Measurements from ENCODE around the gene CCDC117. TPM values are rescaled to one million over a fixed set of nuclear protein-coding genes. Genes with fewer than 3 reads are reported as not detected.

Gene CCDC117
- polyA plus RNA-seq, 4 donors: 7.8 to 33.4 (median 9.4) TPM

DNA sequence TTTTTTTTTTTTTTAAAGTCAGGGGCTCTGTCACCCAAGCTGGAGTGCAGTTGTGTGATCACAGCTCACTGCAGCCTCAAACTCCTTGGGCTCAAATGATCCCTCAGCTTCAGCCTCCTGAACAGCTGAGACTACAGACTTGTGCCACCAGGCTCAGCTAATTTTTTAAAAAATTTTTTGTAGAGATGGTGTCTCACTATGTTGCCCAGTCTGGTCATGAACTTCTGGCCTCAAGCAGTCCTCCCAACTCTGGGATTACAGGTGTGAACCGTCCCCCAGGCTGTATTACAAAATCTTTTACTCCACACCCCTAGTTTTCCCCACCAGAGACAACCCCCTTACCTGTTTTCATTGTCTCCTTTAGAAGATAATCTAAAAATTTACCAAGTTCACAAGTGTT is 1.9 kb downstream of the CCDC117 start:
- WGBS, 3 donors: 79 to 84% (median 82%) methylated on average over 1 of the region's 1 CpG
- no peak for FAIRE-seq
- H3K27ac ChIP-seq (ENCODE audit: low read depth in 1 of 3, low read length in 2 of 3): no peak overlapping the region
- H3K27me3 ChIP-seq (ENCODE audit: control insufficient read depth in 3 of 3, insufficient read depth in 3 of 3, low read length in 3 of 3): no peaks in the 10 kb centered on the region
- H3K4me1 ChIP-seq (ENCODE audit: control insufficient read depth in 3 of 3, insufficient read depth in 2 of 3, low read depth in 1 of 3, low read length in 2 of 3): peaks cover 0 to 13% (median 3%) of the 10 kb centered on the region in 3 donors
- H3K9me3 ChIP-seq (ENCODE audit: control insufficient read depth in 2 of 2, insufficient read depth in 1 of 2, low read depth in 1 of 2, low read length in 1 of 2): peaks cover 0 to 1% of the 10 kb centered on the region in 2 donors
- H3K4me3 ChIP-seq (ENCODE audit: low read depth in 1 of 3, low read length in 3 of 3): no peak overlapping the region
- H3K36me3 ChIP-seq (ENCODE audit: control insufficient read depth in 3 of 3, insufficient read depth in 2 of 3, low read depth in 1 of 3, low read length in 3 of 3): peaks cover 0 to 40% (median 4%) of the 10 kb centered on the region in 3 donors
- no peak for DNase-seq

DNA sequence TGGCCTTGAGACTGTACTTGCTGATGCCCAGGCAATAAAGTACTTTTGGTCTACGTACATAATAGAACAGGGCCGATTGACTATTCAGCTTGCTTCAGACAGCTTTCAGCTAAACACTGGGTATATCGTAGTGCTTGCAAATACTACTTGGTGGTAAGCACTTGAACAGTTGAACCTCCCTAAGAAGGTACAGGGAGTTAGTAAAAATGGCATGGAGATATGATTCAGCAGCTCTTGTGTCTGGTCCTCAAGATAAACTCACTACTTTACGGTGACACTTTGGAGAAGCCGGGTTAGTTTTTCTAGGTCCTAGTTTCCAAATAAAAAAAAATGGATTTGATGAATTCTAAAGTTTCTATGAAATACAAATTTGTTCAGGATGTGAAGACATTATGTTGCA is 7.3 kb downstream of the CCDC117 start:
- no peaks in the 10 kb centered on the region for H3K9me3 ChIP-seq (ENCODE audit: control insufficient read depth in 2 of 2, insufficient read depth in 1 of 2, low read depth in 1 of 2, low read length in 1 of 2)
- H3K36me3 ChIP-seq (ENCODE audit: control insufficient read depth in 3 of 3, insufficient read depth in 2 of 3, low read depth in 1 of 3, low read length in 3 of 3): peaks cover 4 to 53% (median 10%) of the 10 kb centered on the region in 3 donors
- FAIRE-seq: no peak
- H3K27ac ChIP-seq (ENCODE audit: low read depth in 1 of 3, low read length in 2 of 3): peak overlapping the region in 1 of 3 donors; percentile 20
- WGBS, 3 donors: 72 to 83% (median 73%) methylated on average over 5 of the region's 5 CpGs
- no peak overlapping the region for H3K4me3 ChIP-seq (ENCODE audit: low read depth in 1 of 3, low read length in 3 of 3)
- peaks cover 0 to 24% (median 10%) of the 10 kb centered on the region in 3 donors for H3K4me1 ChIP-seq (ENCODE audit: control insufficient read depth in 3 of 3, insufficient read depth in 2 of 3, low read depth in 1 of 3, low read length in 2 of 3)
- H3K27me3 ChIP-seq (ENCODE audit: control insufficient read depth in 3 of 3, insufficient read depth in 3 of 3, low read length in 3 of 3): no peaks in the 10 kb centered on the region
- DNase-seq: no peak

DNA sequence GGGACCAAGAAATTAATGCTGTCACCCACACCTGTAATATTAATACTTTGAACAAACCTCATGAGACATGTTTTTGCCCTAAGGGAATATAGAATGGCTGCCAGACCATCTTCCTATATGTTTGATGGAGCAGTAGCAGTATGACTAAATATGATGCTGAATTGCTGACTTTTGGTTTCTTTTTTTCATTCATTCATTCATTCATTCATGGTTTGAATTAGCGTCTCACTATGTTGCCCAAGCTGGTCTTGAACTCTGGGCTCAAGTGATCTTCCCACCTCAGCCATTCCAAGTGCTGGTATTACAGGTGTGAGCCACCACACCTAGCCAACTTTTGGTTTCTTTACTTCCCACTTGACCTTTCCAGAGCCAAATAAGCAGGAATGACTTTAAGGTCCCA is 7.8 kb downstream of the CCDC117 start:
- Histone ChIP-seq H3K27ac (ENCODE audit: low read depth in 1 of 3, low read length in 2 of 3) (no peak overlapping the region), H3K9me3 (ENCODE audit: control insufficient read depth in 2 of 2, insufficient read depth in 1 of 2, low read depth in 1 of 2, low read length in 1 of 2) (no peaks in the 10 kb centered on the region), H3K4me1 (ENCODE audit: control insufficient read depth in 3 of 3, insufficient read depth in 2 of 3, low read depth in 1 of 3, low read length in 2 of 3) (peaks cover 0 to 27% (median 10%) of the 10 kb centered on the region in 3 donors), H3K36me3 (ENCODE audit: control insufficient read depth in 3 of 3, insufficient read depth in 2 of 3, low read depth in 1 of 3, low read length in 3 of 3) (peaks cover 6 to 55% (median 11%) of the 10 kb centered on the region in 3 donors), H3K27me3 (ENCODE audit: control insufficient read depth in 3 of 3, insufficient read depth in 3 of 3, low read length in 3 of 3) (no peaks in the 10 kb centered on the region), H3K4me3 (ENCODE audit: low read depth in 1 of 3, low read length in 3 of 3) (no peak overlapping the region)
- 100% methylated on average over 1 of the region's 1 CpG for WGBS, 3 donors
- DNase-seq (no peak), FAIRE-seq (no peak)

DNA sequence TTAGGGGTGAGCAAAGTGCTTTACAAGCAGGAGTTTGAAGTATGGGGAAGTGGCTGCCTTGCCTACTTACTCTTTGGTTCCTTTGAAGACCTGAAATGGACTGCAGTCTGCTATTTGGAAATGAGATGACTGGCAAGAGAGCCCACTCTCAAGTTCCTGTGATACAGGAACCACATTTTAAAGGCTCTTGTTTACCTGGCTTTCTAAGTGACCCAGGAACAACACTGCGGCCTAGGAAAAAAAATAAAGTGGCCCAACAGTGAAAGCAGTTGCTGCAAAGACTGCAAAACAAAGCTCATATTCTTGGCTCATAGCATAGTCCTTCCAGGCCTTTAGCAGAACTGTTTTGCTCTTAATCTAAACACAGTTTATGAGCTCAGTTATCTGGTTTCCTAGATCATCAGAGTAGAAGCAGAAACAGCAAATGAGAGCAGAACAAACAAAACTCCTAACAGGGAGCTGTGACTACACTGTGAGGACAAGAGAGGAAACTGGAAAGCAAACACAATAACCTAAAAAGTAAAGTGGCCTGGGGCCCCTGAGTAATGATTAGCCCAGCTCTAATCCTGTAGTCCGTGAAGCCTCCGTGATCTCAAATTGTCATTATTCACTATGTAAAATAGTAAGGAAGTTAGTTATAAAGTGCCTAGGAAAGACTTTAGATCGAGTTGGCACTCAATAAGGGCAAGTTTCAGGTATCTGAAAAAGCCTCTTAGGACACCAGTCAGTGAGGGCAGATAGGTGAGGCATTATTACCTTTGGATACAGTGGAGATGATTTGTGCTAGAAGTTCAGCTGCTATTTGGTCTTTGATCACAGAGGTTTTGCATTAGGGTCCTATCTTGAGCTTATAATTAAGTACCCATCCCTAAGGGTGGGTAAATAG is 11.5 kb downstream of the CCDC117 start:
- Histone ChIP-seq H3K9me3 (ENCODE audit: control insufficient read depth in 2 of 2, insufficient read depth in 1 of 2, low read depth in 1 of 2, low read length in 1 of 2) (no peaks in the 10 kb centered on the region), H3K4me1 (ENCODE audit: control insufficient read depth in 3 of 3, insufficient read depth in 2 of 3, low read depth in 1 of 3, low read length in 2 of 3) (peaks cover 0 to 34% (median 10%) of the 10 kb centered on the region in 3 donors), H3K4me3 (ENCODE audit: low read depth in 1 of 3, low read length in 3 of 3) (no peak overlapping the region), H3K27ac (ENCODE audit: low read depth in 1 of 3, low read length in 2 of 3) (peak overlapping the region; percentile 14 to 82 (median 72)), H3K36me3 (ENCODE audit: control insufficient read depth in 3 of 3, insufficient read depth in 2 of 3, low read depth in 1 of 3, low read length in 3 of 3) (peaks cover 10 to 35% (median 21%) of the 10 kb centered on the region in 3 donors), H3K27me3 (ENCODE audit: control insufficient read depth in 3 of 3, insufficient read depth in 3 of 3, low read length in 3 of 3) (no peaks in the 10 kb centered on the region)
- DNase-seq: peak; percentile 35 to 88
- FAIRE-seq: no peak
- WGBS, 3 donors: 26 to 51% (median 33%) methylated on average over 4 of the region's 4 CpGs

DNA sequence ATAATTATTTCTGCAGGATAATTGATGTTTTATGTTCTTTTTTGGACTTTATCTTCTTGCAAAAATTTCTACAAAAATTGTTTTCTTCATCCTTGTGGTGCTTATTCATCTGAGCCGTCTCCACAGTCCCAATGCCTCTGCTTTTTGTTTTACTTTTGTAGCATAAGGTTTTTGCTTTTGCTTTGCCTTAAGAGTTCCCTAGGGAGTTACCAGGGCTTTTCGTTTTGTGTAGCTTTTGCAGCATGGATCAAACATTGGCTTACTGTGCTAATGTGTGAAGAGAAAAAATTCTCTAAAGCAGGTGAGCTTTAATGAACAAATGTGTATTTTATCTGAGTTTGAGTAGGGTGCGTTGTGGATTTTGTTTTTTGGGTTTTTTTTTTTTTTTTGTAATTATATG is 16.1 kb downstream of the CCDC117 start:
- Histone ChIP-seq H3K4me1 (ENCODE audit: control insufficient read depth in 3 of 3, insufficient read depth in 2 of 3, low read depth in 1 of 3, low read length in 2 of 3) (peaks cover 0 to 27% (median 11%) of the 10 kb centered on the region in 3 donors), H3K4me3 (ENCODE audit: low read depth in 1 of 3, low read length in 3 of 3) (no peak overlapping the region), H3K27ac (ENCODE audit: low read depth in 1 of 3, low read length in 2 of 3) (no peak overlapping the region), H3K36me3 (ENCODE audit: control insufficient read depth in 3 of 3, insufficient read depth in 2 of 3, low read depth in 1 of 3, low read length in 3 of 3) (peaks cover 12 to 31% (median 14%) of the 10 kb centered on the region in 3 donors), H3K27me3 (ENCODE audit: control insufficient read depth in 3 of 3, insufficient read depth in 3 of 3, low read length in 3 of 3) (no peaks in the 10 kb centered on the region), H3K9me3 (ENCODE audit: control insufficient read depth in 2 of 2, insufficient read depth in 1 of 2, low read depth in 1 of 2, low read length in 1 of 2) (no peaks in the 10 kb centered on the region)
- DNase-seq: no peak
- WGBS, 3 donors: 72 to 90% (median 83%) methylated on average over 3 of the region's 3 CpGs
- FAIRE-seq: no peak

DNA sequence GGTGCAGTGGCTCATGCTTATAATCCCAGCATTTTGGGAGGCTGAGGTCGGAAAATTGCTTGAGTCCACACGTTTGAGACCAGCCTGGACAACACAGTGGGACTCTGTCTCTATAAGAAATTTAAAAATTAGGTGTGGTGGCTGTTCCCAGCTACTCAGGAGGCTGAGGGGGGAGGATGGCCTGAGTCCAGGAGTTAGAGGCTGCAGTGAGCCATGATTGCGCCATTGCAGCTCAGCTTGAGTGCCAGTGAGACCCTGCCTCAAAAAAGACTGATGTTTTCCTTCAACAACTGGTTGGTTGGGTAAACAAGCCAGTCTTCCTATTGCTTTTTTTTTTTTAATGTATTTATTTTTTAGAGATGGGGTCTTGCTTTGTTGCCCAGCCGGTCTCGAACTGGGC is 18.6 kb downstream of the CCDC117 start:
- peaks cover 22 to 34% (median 24%) of the 10 kb centered on the region in 3 donors for H3K36me3 ChIP-seq (ENCODE audit: control insufficient read depth in 3 of 3, insufficient read depth in 2 of 3, low read depth in 1 of 3, low read length in 3 of 3)
- no peak for DNase-seq
- no peaks in the 10 kb centered on the region for H3K27me3 ChIP-seq (ENCODE audit: control insufficient read depth in 3 of 3, insufficient read depth in 3 of 3, low read length in 3 of 3)
- FAIRE-seq: no peak
- H3K9me3 ChIP-seq (ENCODE audit: control insufficient read depth in 2 of 2, insufficient read depth in 1 of 2, low read depth in 1 of 2, low read length in 1 of 2): no peaks in the 10 kb centered on the region
- H3K27ac ChIP-seq (ENCODE audit: low read depth in 1 of 3, low read length in 2 of 3): peak overlapping the region in 1 of 3 donors; percentile 54
- 92 to 96% (median 93%) methylated on average over 5 of the region's 5 CpGs for WGBS, 3 donors
- no peak overlapping the region for H3K4me3 ChIP-seq (ENCODE audit: low read depth in 1 of 3, low read length in 3 of 3)
- peaks cover 0 to 13% (median 3%) of the 10 kb centered on the region in 3 donors for H3K4me1 ChIP-seq (ENCODE audit: control insufficient read depth in 3 of 3, insufficient read depth in 2 of 3, low read depth in 1 of 3, low read length in 2 of 3)

DNA sequence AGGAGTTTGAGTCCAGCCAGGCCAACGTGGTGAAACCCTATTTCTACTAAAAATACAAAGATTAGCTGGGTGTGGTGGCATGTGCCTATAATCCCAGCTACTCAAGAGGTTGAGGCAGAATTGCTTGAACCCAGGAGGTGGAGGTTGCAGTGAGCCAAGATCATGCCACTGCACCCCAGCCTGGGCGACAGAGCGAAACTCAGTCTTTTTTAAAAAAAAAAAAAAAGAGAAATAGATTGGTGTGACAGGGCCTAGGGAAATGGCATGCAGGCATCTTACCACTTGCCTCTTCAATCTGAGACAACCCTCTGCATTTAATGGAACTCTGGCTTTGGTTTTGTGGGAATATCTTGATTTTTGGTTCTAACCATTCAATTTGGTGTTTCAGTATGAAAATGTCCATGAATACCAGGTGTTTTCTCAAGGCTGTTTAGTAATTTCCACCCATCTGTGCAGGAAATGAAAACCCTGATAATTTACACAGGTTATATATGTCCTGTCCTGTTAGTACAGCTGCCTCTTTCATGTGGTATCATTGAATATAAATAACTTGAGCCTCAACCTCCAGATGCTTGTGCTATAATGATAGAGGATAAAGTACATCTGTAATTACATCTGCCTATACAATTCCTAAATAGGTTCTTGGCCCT is 19.5 kb downstream of the CCDC117 start:
- peak in 1 of 2 donors; percentile 21 for DNase-seq
- Histone ChIP-seq H3K9me3 (ENCODE audit: control insufficient read depth in 2 of 2, insufficient read depth in 1 of 2, low read depth in 1 of 2, low read length in 1 of 2) (no peaks in the 10 kb centered on the region), H3K27me3 (ENCODE audit: control insufficient read depth in 3 of 3, insufficient read depth in 3 of 3, low read length in 3 of 3) (no peaks in the 10 kb centered on the region), H3K36me3 (ENCODE audit: control insufficient read depth in 3 of 3, insufficient read depth in 2 of 3, low read depth in 1 of 3, low read length in 3 of 3) (peaks cover 23 to 36% (median 28%) of the 10 kb centered on the region in 3 donors), H3K4me3 (ENCODE audit: low read depth in 1 of 3, low read length in 3 of 3) (no peak overlapping the region), H3K4me1 (ENCODE audit: control insufficient read depth in 3 of 3, insufficient read depth in 2 of 3, low read depth in 1 of 3, low read length in 2 of 3) (peaks cover 0 to 18% (median 4%) of the 10 kb centered on the region in 3 donors), H3K27ac (ENCODE audit: low read depth in 1 of 3, low read length in 2 of 3) (peak overlapping the region in 1 of 3 donors; percentile 32)
- no peak for FAIRE-seq
- WGBS, 3 donors: 47 to 66% (median 58%) methylated on average over 3 of the region's 3 CpGs

DNA sequence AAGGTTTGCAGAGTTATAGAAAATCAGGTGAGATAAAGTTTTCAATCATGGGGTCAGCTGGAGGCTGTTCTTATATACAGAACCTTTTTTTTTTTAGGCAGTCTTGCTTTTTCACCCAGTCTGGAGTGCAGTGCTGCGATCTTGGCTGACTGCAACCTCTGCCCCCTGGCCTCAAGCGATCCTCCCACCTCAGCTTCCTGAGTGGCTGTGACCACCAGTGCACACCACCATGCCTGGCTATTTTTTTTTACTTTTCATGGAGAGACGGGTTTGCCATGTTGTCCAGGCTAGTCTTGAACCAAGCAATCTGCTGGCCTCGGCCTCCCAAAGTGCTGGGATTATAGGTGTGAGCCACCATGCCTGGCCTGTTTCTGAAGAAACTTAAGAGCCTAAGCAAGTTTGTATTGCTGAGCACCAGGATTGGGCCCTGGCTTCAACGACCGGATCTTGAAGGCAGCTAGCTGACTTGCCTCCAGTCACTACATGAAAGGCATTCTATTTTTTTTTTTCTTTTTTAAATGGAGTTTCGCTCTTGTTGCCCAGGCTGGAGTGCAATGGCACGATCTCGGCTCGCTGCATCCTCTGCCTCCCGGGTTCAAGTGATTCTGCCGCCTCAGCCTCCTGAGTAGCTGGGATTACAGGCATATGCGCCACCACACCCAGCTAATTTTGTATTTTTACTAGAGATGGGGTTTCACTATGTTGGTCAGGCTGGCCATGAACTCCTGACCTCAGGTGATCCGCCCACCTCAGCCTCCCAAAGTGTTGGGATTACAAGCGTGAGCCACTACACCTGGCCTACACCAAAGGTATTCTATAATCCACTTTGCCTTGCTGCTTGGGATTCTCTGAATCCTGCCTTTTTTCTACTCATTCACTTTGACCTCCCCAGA is 20.2 kb downstream of the CCDC117 start:
- Histone ChIP-seq H3K36me3 (ENCODE audit: control insufficient read depth in 3 of 3, insufficient read depth in 2 of 3, low read depth in 1 of 3, low read length in 3 of 3) (peaks cover 22 to 37% (median 28%) of the 10 kb centered on the region in 3 donors), H3K4me3 (ENCODE audit: low read depth in 1 of 3, low read length in 3 of 3) (no peak overlapping the region), H3K27me3 (ENCODE audit: control insufficient read depth in 3 of 3, insufficient read depth in 3 of 3, low read length in 3 of 3) (no peaks in the 10 kb centered on the region), H3K4me1 (ENCODE audit: control insufficient read depth in 3 of 3, insufficient read depth in 2 of 3, low read depth in 1 of 3, low read length in 2 of 3) (peaks cover 0 to 24% (median 7%) of the 10 kb centered on the region in 3 donors), H3K27ac (ENCODE audit: low read depth in 1 of 3, low read length in 2 of 3) (peak overlapping the region in 1 of 3 donors; percentile 52), H3K9me3 (ENCODE audit: control insufficient read depth in 2 of 2, insufficient read depth in 1 of 2, low read depth in 1 of 2, low read length in 1 of 2) (no peaks in the 10 kb centered on the region)
- no peak for DNase-seq
- WGBS, 3 donors: 78 to 84% (median 79%) methylated on average over 15 of the region's 15 CpGs
- FAIRE-seq: no peak

Data from small intestine (tissue), 7 donors.